ENCODE measurements around the gene ZSCAN18.

DNA sequence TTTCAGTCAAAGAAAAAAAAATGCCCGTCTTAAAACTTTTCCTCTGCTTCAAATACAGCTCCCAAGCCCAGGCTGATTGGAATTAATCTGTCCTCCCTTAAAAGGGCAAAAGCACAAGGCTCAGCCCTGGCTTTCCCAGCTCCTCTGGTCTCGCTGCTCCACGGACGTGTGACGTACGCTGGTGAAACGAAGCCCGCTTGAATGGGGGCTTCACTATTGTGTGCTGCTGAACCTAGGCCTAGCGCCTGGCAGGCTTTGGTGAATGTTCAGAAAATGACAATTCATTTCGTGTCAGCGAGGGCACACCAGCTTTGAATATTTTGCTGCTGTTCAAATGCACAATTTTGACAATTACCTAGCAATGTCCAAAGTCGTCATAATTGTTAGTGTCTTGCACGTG is 39.6 kb downstream of the ZSCAN18 start:
- TF ChIP-seq POLR2AphosphoS5 (IDR thresholded peaks at IDR 0.05) (no peak), POLR2A (IDR thresholded peaks at IDR 0.05) (no peak)
- TF ChIP-seq, protein P1, sequence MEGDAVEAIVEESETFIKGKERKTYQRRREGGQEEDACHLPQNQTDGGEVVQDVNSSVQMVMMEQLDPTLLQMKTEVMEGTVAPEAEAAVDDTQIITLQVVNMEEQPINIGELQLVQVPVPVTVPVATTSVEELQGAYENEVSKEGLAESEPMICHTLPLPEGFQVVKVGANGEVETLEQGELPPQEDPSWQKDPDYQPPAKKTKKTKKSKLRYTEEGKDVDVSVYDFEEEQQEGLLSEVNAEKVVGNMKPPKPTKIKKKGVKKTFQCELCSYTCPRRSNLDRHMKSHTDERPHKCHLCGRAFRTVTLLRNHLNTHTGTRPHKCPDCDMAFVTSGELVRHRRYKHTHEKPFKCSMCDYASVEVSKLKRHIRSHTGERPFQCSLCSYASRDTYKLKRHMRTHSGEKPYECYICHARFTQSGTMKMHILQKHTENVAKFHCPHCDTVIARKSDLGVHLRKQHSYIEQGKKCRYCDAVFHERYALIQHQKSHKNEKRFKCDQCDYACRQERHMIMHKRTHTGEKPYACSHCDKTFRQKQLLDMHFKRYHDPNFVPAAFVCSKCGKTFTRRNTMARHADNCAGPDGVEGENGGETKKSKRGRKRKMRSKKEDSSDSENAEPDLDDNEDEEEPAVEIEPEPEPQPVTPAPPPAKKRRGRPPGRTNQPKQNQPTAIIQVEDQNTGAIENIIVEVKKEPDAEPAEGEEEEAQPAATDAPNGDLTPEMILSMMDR (IDR thresholded peaks at IDR 0.05), result no peak
